ENCODE results near the gene PAIP2.

- TF ChIP-seq CTCF (IDR thresholded peaks at IDR 0.05; ENCODE audit: low read depth, low read length) (no peak), POLR2A (IDR thresholded peaks at IDR 0.05; ENCODE audit: extremely low read depth, insufficient read length) (no peak), MYC (IDR thresholded peaks at IDR 0.05; ENCODE audit: low read depth, low read length) (no peak), MAX (IDR thresholded peaks at IDR 0.05; ENCODE audit: low read depth, low read length) (no peak)
These were observed 43.4 kb upstream of the PAIP2 start for GRCh38 chr5:139298242-139298641.
